SH-SY5Y (cell line): Measurements from ENCODE around the gene C16orf74.

Experiments
- GATA2 ChIP-seq: IDR thresholded peaks from 2 replicates; pipeline ENCODE4 v1.6.1; 2011; ENCODE audit warnings: mild to moderate bottlenecking, low read depth, low read length
- GATA3 ChIP-seq: IDR thresholded peaks from 2 replicates; pipeline ENCODE4 v1.6.1; 2011; ENCODE audit warnings: low read depth, mild to moderate bottlenecking, low read length, moderate library complexity

The C16orf74 gene

DNA sequence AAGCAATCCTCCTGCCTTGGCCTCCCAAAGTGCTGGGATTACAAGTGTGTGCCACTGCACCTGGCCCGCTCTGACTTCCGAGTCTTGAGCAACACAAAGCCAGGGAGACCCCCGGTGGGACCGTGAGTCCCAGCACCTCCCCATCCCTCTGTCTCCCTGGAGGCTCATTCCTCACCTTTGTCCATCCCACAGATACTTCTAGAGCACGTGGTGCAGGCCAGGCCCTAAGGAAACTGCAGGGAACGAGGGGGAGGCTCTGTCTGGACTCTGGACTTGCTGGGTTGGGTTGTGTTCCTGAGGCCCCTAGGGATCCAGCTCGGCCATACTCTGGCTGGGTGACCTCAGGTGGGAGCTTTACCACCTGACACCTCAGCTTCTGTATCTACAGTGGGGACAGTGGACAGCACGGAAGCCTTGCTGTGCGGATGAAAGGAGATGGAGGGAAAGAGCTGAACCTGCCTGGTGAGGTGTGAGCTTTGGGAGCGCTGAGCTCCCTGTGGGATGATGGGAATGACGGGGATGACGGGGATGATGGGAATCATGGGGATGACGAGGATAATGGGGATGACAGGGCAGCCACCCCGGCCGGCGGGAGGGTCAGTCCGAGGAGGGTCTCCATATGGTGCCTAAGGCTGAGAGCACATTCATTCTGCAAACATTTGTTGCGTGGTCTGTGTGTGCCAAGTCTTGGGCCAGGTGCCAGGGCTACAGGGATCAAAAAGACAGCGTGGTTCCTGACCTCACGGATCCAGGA lies 26.6 kb downstream of the C16orf74 start:
- TF ChIP-seq GATA2 (no peak), GATA3 (no peak)

DNA sequence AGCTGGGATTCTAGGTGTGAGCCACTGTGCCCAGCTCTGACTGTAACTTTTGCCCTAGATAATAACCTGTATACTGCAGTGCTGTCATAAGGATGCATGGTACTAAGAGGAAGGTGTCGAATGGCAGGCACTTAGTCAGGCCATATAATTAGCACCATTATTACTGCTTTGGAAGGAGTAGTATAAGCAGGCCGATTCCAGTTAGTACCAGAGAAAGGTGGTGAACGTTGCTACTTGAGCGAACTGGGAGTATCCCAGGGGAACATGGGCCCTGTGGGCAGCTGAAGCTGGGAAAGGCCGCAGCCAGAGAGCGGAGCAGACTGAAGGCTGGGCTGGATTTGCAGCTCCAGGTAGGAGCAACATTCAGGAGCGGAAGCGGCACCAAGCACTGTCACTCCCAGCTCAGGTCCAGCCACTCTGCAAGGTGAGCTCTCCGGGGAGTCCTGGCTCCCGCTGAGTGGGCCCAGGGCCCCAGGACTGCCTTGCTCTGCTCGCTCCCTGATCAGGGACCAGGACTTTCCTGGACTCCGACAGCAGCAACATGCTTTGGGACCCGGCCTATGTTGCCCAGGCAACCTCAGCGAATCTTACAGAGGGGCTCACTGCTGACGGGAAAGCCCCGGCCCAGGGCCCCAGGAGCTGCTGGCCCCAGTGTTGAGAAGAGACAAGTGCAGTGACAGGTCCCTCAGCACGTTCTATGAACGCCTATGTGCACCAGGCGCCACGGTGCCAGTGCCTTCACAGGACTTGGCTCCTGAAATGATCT lies 28.6 kb downstream of the C16orf74 start:
- TF ChIP-seq GATA3 (no peak), GATA2 (no peak)

DNA sequence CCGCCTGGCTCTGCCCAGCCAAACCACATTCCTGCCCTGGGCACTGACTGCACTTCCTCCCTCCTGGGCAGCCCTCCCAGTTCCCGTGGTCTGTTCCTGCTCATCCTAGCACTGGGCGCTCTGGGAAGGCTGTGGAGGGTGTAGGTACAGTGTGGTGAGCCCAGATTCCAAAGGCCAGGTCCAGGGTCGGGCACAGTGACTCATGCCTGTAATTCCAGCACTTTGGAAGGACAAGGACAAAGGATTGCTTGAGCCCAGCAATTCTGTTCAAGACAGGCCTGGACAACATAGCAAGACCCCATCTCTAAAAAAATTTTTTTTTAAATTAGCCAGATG lies 30.6 kb downstream of the C16orf74 start:
- TF ChIP-seq GATA2 (no peak), GATA3 (no peak)

DNA sequence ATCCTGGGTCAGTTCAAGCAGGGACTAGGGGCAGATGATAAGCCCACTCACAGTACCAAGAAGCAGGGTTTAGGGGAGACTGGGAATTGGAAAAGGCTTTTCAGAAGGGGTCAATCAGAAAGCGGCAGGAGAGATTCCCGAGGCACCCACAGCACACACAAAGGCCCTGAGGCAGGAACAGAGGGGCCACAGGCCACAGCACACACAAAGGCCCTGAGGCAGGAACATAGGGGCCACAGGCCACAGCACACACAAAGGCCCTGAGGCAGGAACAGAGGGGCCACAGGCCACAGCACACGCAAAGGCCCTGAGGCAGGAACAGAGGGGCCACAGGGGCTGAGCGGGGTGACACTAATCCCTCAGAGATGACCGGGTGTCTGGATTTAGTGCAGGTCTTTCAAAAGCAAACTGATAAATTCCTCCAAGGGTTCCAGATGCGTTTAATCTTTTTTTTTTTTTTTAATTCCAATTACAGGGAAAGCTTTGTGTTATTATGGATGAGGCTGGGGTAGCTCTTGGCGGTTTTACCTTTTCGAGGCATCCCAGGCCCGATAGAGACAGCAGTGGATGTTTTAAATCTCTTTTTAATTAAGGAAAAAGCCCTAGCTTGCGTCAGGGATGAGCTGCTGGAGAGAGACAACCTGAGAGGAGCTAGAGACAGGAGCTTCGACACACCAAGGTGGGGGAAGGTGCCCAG lies 31.1 kb downstream of the C16orf74 start:
- TF ChIP-seq GATA3, result no peak
- no peak for TF ChIP-seq GATA2

DNA sequence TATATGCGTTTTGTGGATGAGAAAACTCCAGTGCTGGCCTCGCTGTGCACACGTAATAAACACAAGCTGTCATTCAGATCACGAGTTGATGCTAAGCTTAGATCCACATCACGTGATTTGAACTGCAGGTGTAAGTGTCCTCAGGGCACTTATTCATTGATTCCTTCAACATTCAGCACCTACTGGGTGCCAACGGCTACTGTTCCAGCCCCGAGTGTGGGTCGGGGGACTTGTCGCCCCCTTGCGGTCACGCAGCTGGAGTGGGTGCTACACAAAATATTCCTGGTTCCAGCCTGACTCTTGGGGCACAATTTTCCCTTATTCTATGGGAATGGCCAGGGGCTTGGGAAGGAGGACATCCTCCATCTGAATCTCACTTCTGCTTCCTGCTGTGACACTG lies 32.2 kb downstream of the C16orf74 start:
- TF ChIP-seq GATA2 (no peak), GATA3 (no peak)

DNA sequence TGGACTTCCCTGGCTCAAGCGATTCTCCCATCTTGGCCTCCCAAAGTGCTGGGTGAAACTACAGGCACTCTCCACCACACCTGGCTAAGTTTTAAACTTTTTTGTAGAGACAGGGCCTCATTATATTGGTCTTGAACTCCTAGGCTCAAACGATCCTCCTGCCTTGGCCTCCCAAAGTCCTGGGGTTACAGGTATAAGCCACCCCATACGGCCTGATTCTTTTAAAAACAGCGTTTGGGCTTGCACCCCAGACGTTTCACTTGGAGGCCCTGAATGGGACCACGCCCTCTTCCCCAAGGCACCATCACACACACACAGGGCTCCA lies 32.8 kb downstream of the C16orf74 start:
- TF ChIP-seq GATA3 (no peak), GATA2 (no peak)

DNA sequence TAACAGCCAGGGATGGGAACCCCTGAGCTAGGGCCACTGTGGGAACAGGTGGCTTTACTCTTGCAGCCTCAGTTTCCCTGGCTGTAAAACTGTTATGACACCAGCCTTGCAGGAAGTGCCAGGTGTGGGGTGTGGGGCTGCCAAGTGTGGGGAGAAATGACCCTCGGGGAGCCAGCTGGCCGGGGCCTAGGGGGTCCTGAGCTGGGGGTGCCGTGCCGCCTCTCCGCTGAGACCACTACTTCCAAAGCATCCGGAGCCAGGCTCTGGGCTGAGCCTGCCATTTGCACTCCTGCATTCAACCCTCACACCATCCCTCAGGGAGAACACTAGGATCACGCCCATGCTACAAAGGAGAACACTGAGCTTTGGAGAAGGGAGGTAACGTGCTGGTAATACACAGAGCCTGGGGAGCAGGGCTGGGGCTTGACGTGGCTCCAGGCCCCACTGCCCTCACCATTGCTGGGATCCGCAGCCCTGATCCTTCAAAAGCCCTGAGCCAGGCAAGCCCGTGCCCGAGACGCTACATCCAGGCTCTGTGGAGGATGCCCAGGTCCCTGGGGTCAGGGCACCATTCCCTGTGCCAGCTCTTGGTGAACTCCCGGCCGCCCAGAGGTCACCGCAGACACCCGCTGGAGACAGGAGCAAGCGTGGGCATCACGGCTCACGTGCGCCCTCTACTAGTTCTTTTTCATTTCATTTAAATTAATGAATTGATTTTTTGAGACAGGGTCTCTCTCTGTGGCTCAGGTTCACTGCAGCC lies 33.3 kb downstream of the C16orf74 start:
- TF ChIP-seq GATA3, result no peak
- no peak for TF ChIP-seq GATA2

DNA sequence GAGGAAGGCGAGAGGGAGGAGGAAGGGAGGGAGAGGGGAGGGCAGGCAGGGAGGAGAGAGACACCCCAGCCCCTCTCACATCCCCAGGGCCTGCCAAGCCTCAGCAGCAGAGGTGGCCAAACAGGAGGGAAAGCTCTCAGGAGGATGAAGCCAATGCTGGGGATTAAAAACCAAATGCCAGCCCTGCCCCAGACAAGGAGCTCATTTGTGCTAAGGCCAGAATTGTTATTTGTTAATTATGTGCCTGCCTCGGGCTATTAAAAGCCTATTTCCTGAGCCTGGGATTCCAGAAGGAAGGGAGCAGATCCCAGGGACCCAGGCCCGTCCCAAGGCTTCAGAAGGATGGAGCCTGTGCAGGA lies 34.2 kb downstream of the C16orf74 start:
- no peak for TF ChIP-seq GATA3
- TF ChIP-seq GATA2, result no peak

DNA sequence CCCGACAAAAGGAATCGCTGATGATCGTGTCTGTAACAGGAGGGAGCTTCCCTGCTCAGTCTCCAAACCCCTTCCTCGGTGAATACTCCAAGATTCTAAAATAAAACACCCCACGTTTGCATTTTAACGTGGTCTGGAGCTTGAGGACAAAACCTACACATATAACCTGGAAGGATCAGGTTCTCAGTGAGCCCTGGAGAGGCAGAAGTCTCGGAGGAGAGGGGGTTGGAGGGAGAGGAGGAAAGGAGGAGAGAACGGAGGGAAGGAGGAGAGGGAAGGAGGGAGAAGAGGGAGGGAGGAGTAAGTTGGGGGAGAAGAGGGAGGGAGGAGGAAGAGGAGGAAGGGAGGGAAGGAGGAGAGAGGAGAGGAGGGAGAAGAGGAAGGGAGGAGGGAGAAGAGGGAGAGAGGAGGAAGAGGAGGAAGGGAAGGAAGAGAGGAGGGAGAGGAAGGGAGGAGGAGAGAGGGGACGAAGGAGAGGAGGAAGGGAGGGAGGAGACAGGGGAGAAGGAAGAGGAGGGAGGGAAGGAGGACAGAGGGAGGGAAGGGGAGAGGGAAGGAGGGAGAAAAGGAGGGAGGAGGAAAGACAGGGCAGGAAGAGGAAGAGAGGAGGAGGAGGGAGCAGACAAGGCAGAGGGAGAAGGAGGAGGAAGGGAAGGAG lies 34.7 kb downstream of the C16orf74 start:
- TF ChIP-seq GATA2, result no peak
- no peak for TF ChIP-seq GATA3

DNA sequence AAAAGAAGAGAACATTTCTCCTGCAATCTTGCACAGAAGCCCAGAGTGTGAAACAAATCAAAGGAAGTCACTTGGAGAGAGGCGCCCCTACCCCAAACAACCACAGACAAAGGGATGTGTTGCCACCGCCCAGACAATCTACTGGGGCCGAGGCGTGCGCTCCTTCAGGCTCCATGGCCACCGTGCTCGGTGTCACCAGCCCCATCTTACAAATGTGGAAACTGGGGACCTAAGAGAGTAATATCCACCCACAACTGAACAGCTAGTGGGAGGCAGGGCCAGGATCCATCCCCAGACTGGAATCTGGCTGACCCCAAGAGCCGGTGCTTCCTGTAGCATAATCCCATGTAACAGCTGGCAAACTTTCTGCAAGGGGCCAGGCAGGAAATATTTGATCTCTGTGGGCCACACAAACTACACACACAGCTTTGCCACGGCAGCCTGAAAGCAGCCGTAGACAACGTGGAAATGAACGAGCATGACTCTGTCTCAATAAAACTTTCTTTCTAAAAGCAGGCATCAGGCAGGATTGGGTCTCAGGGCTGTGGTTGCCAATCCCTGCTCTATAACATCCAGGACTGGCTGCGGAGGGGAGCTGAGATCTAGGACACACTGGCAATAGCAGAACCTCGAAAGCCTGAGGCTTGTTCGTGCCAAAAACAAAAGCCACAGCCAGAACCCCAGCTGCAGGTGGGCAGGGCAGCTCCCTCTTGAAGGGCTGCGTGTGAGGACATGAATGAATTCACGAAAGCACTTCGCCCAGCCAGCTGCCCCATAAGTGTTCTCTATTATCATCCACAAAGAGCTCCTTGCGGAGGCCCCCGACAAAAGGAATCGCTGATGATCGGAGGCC lies 35.5 kb downstream of the C16orf74 start:
- no peak for TF ChIP-seq GATA3

DNA sequence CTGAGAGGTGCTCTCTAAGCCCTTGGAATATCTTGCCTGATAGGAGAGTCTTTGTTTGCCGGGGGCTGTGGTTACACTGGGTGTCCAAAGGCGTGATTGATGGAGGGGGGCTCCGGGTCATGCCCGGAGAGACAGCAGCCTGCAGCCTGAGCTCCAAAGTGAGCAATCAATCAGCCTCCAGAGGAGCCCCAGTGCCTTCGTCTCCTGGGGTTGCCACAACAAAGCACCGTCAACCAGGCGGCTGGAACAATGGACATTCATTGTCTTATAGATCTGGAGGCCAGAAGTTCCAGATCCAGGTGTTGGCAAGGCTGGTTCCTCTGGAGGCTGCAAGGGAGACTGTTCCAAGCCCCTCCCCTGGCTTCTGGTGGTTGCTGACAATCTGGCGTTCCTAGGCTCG lies 38.1 kb downstream of the C16orf74 start:
- TF ChIP-seq GATA2 (no peak), GATA3 (no peak)

DNA sequence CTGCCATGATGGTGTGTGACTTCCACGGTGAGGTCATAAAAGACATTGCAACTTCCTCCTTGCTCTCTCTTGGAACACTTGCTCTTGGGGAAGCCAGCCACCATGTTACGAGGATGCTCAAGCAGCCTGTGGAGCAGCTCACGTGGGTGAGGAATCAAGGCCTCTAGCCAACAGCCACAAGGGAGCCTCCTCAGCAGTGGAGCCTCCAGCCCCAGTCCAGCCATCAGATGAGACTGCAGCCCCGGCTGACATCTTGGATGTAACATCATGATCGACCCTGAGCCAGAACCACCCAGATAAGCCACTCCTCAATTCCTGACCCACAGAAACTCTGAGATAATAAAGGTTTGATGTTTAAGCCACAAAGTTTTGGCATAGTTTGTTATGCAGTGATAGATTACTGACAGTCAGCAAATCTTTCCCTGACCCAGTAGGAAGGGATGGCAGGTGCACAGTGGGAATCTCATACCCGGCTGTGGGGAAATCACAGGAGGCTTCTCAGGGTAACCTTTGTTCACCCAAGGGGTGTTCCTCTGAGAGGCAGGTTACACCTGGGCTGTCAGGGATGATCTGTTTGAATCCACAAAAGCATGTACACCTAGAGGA lies 38.8 kb downstream of the C16orf74 start:
- TF ChIP-seq GATA2, result no peak

DNA sequence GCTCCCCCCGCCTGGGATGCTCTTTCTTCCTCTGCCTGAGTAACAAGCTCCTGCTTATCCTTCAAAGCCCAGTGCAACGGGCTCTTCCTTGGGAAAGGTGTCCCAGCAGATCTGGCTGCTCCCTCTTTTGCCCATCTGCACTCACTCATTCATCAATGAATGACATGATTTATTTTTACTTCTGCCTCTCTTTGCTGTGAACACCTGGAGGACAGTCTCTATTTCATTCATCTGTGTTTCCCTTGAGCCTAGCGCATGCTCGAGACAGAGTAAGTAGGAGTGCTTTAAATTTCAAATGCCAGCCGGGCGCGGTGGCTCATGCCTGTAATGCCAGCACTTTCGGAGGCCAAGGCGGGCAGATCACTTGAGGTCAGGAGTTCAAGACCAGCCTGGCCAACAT lies 40.2 kb downstream of the C16orf74 start:
- no peak for TF ChIP-seq GATA3
- TF ChIP-seq GATA2, result no peak
